Small intestine (tissue), 7 donors: Measurements from ENCODE around the gene MIB1. TPM values are rescaled to one million over a fixed set of nuclear protein-coding genes. Genes with fewer than 3 reads are reported as not detected.
"Not testable (repeated sequence)": the region's sequence is repeated elsewhere in the genome, so short reads cannot be mapped to it uniquely, and the experiment has no call there.

Experiments used
- DNase-seq, 2 donors: peaks; one replicate each; pipeline versions ENCODE4 v3.0.0 to v3.0.0-alpha.2; 2013
- FAIRE-seq: peaks from 2 replicates; lab custom pipeline; 2012; peaks lifted over from hg19 to GRCh38; lab: Jason Lieb, UNC
- H3K27ac ChIP-seq, 3 donors: one replicate each; pipeline ENCODE4 v1.5.1; 2013; ENCODE audit warnings: low read length in 2 of 3, mild to moderate bottlenecking in 2 of 3, control low read depth in 1 of 3, inconsistent platforms in 1 of 3, low read depth in 1 of 3, moderate library complexity in 1 of 3
- H3K27me3 ChIP-seq, 3 donors: one replicate each; pipeline ENCODE4 v1.6.1; 2013; ENCODE audit warnings: low read length in 3 of 3, inconsistent platforms in 1 of 3; ENCODE audit not compliant: control insufficient read depth in 3 of 3, insufficient read depth in 3 of 3
- H3K36me3 ChIP-seq, 3 donors: one replicate each; pipeline ENCODE4 v1.6.1; 2013; ENCODE audit warnings: low read length in 3 of 3, inconsistent platforms in 1 of 3, low read depth in 1 of 3, mild to moderate bottlenecking in 1 of 3, moderate library complexity in 1 of 3; ENCODE audit not compliant: control insufficient read depth in 3 of 3, insufficient read depth in 2 of 3
- H3K4me1 ChIP-seq, 3 donors: one replicate each; pipeline ENCODE4 v1.6.1; 2013; ENCODE audit warnings: low read length in 2 of 3, inconsistent platforms in 1 of 3, low read depth in 1 of 3, mild to moderate bottlenecking in 1 of 3, moderate library complexity in 1 of 3; ENCODE audit not compliant: control insufficient read depth in 3 of 3, insufficient read depth in 2 of 3
- H3K4me3 ChIP-seq, 3 donors: one replicate each; pipeline ENCODE4 v1.5.1; 2013; ENCODE audit warnings: low read length in 3 of 3, control low read depth in 1 of 3, inconsistent platforms in 1 of 3, low read depth in 1 of 3, mild to moderate bottlenecking in 1 of 3, moderate library complexity in 1 of 3
- H3K9me3 ChIP-seq, 2 donors: one replicate each; pipeline ENCODE4 v1.6.1; 2013; ENCODE audit warnings: low read depth in 1 of 2, low read length in 1 of 2; ENCODE audit not compliant: control insufficient read depth in 2 of 2, insufficient read depth in 1 of 2
- WGBS, 3 donors: extraction: QIAGEN DNeasy Blood & Tissue Kit; methylation state at CpG; one replicate each; pipeline ENCODE4 v1.1.7; 2013; 5-methylcytosine and 5-hydroxymethylcytosine counted together
- polyA plus RNA-seq, 4 donors: library from polyadenylated mRNA; stranded (reverse) in 3 of 4; unstranded in 1 of 4; fragments of 200-250 nt in 3 of 4; fragments of 120-200 nt in 1 of 4; gene quantifications; one replicate each; pipeline versions ENCODE4 v1.2.1 to v1.2.3, GENCODE V29; 2013
- donor health status: healthy with polysubstance abuse.
- donor health status: control.
- donor health status: control.
- donor health status: Bipolar disorder and iron deficiency.
- donor health status: healthy.

MIB1 gene
- polyA plus RNA-seq, 4 donors = 3.1 to 23.1 (median 4.3) TPM

- H3K4me3 ChIP-seq, H3K27me3 ChIP-seq, H3K27ac ChIP-seq, H3K36me3 ChIP-seq, DNase-seq, FAIRE-seq, H3K9me3 ChIP-seq: not testable (repeated sequence)
- WGBS, 3 donors = 96 to 97% (median 96%) methylated on average over 4 of the region's 4 CpGs
- peaks cover 0 to 15% (median 0%) of the 10 kb centered on the region in 3 donors for H3K4me1 ChIP-seq
These were observed 3.7 kb upstream of the MIB1 start for GRCh38 chr18:21736926-21737325.

DNA sequence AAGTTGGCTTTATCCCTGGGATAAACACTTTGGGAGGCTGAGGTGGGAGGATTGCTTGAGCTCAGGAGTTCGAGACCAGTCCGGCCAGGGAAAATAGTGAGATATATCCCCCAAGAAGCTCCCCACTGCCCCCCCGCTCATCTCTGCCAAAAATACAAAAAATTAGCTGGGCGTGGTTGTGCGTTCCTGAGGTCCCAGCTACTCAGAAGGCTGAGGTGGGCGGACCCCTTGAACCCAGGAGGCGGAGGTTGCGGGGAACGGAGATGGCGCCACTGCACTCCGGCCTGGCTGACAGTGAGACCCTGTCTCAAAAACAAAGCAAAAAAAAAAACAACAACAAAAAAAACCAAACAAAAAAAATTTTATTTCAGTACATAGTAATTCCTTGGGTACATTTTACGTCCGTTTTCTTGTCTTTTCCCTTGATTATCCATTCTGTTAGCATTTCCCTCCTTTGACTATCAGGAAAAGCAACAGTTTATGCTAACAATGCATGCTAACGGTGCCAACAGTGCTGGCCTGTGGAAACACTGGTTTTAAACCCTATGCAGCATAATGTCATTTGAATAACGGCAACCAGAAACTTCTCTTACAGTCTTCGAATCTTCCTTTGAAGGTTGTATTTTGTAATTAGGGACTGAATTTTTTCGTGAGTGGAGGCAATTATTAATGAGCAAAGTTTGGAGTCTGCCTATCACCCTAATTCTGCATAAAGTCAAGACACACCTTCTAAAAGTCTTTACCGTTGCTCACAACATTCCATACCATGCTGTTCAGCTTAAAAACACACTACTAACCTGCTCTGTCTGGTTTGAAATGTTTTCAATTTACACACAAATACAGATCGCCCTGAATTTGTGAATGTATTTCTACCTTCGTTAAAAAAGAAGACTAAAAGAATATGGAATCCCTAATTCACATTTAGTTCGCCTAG is 721 bp upstream of the MIB1 start:
- peaks cover 0 to 3% of the 10 kb centered on the region in 2 donors for H3K9me3 ChIP-seq
- FAIRE-seq (no peak), DNase-seq (no peak)
- H3K27me3 ChIP-seq = no peaks in the 10 kb centered on the region
- WGBS, 3 donors = 46 to 55% (median 47%) methylated on average over 21 of the region's 21 CpGs
- H3K4me3 ChIP-seq = peak overlapping the region in 1 of 3 donors; percentile 93
- no peaks in the 10 kb centered on the region for H3K36me3 ChIP-seq
- H3K4me1 ChIP-seq = peaks cover 0 to 18% (median 2%) of the 10 kb centered on the region in 3 donors
- H3K27ac ChIP-seq = peak overlapping the region in 1 of 3 donors; percentile 100

GRCh38 chr18:21741312-21741561 is 645 bp downstream of the MIB1 start:
- peak overlapping the region; percentile 87 to 98 (median 93) for H3K4me3 ChIP-seq
- H3K9me3 ChIP-seq = no peaks in the 10 kb centered on the region
- peaks cover 0 to 8% (median 2%) of the 10 kb centered on the region in 3 donors for H3K4me1 ChIP-seq
- 0 to 1% (median 1%) methylated on average over 9 to 41 of the region's 41 CpGs for WGBS, 3 donors
- no peak for FAIRE-seq
- H3K27ac ChIP-seq = peak overlapping the region; percentile 89 to 100 (median 99)
- H3K27me3 ChIP-seq = no peaks in the 10 kb centered on the region
- H3K36me3 ChIP-seq = peaks cover 0 to 2% (median 0%) of the 10 kb centered on the region in 3 donors
- peak in 1 of 2 donors; percentile 17 for DNase-seq

- 1 to 2% (median 1%) methylated on average over 28 to 49 of the region's 49 CpGs for WGBS, 3 donors
- no peak for FAIRE-seq
- DNase-seq = peak; percentile 14 to 55
- Histone ChIP-seq H3K27me3 (no peaks in the 10 kb centered on the region), H3K4me3 (peak overlapping the region; percentile 87 to 98 (median 93)), H3K4me1 (peaks cover 0 to 8% (median 2%) of the 10 kb centered on the region in 3 donors), H3K9me3 (no peaks in the 10 kb centered on the region), H3K27ac (peak overlapping the region; percentile 89 to 100 (median 99)), H3K36me3 (peaks cover 0 to 2% (median 0%) of the 10 kb centered on the region in 3 donors)
These were observed 1.1 kb downstream of the MIB1 start for GRCh38 chr18:21741562-21742314.

- no peak for DNase-seq
- peaks cover 0 to 8% (median 2%) of the 10 kb centered on the region in 3 donors for H3K4me1 ChIP-seq
- H3K27ac ChIP-seq = peak overlapping the region in 1 of 3 donors; percentile 99
- peak overlapping the region in 2 of 3 donors; percentile 87 to 93 for H3K4me3 ChIP-seq
- 61 to 71% (median 62%) methylated on average over 5 of the region's 5 CpGs for WGBS, 3 donors
- no peaks in the 10 kb centered on the region for H3K27me3 ChIP-seq
- no peak for FAIRE-seq
- H3K9me3 ChIP-seq = no peaks in the 10 kb centered on the region
- H3K36me3 ChIP-seq = peaks cover 0 to 2% (median 0%) of the 10 kb centered on the region in 3 donors
These were observed 1.7 kb downstream of the MIB1 start for GRCh38 chr18:21742315-21742687.

GRCh38 chr18:21743166-21743832 is 2.7 kb downstream of the MIB1 start:
- no peak overlapping the region for H3K27ac ChIP-seq
- FAIRE-seq = no peak
- 68 to 74% (median 70%) methylated on average over 7 of the region's 7 CpGs for WGBS, 3 donors
- no peaks in the 10 kb centered on the region for H3K9me3 ChIP-seq
- peaks cover 0 to 8% (median 2%) of the 10 kb centered on the region in 3 donors for H3K4me1 ChIP-seq
- peaks cover 0 to 2% (median 0%) of the 10 kb centered on the region in 3 donors for H3K36me3 ChIP-seq
- no peak overlapping the region for H3K4me3 ChIP-seq
- no peak for DNase-seq
- H3K27me3 ChIP-seq = no peaks in the 10 kb centered on the region

GRCh38 chr18:21745231-21745630 is 4.6 kb downstream of the MIB1 start:
- peaks cover 0 to 5% (median 0%) of the 10 kb centered on the region in 3 donors for H3K36me3 ChIP-seq
- DNase-seq (no peak), FAIRE-seq (no peak)
- no peak overlapping the region for H3K4me3 ChIP-seq
- no peaks in the 10 kb centered on the region for H3K9me3 ChIP-seq
- 77 to 93% (median 92%) methylated on average over 5 of the region's 5 CpGs for WGBS, 3 donors
- H3K27ac ChIP-seq = no peak overlapping the region
- no peaks in the 10 kb centered on the region for H3K27me3 ChIP-seq
- peaks cover 0 to 3% (median 2%) of the 10 kb centered on the region in 3 donors for H3K4me1 ChIP-seq

DNA sequence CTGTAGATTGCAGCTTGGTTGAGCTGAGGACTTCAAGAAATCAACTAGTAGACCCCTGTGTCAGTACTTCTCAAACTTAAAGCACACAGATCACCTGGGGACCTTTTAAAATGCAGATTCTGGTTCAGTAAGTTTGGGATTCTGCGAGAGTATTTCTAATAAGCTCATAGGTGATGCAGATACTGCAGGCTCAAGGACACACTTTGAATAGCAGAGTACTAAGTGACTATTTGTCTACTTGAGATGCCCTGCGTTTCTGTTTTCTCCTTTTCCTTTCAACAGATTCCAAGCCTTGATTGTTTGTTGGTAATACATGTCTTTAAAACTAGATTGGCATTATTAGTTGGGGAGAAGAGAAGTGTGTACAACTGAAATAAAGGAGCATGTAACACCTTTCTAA is 6.7 kb downstream of the MIB1 start:
- H3K27me3 ChIP-seq = no peaks in the 10 kb centered on the region
- H3K4me3 ChIP-seq = no peak overlapping the region
- H3K9me3 ChIP-seq = no peaks in the 10 kb centered on the region
- no peak overlapping the region for H3K27ac ChIP-seq
- 41 to 63% (median 47%) methylated on average over 2 of the region's 2 CpGs for WGBS, 3 donors
- DNase-seq = no peak
- FAIRE-seq = no peak
- peaks cover 0 to 5% (median 0%) of the 10 kb centered on the region in 3 donors for H3K36me3 ChIP-seq
- peaks cover 0 to 4% (median 3%) of the 10 kb centered on the region in 3 donors for H3K4me1 ChIP-seq
